GM21515 (cell line): ENCODE data around the gene TRMT6.

ENCODE experiments used
- ATAC-seq: cut with Tn5 transposase; IDR thresholded peaks from one replicate; pipeline ENCODE4 v1.9.1; 2021; ENCODE audit not compliant: unreplicated experiment

The TRMT6 gene

GRCh38 chr20:5949943-5950270 is 426 bp downstream of the TRMT6 start:
- no peak for ATAC-seq

- no peak for ATAC-seq
Measured at GRCh38 chr20:5947276-5947675, 3.1 kb downstream of the TRMT6 start.

- ATAC-seq = no peak
Measured at GRCh38 chr20:5945963-5946362, 4.4 kb downstream of the TRMT6 start.

- ATAC-seq = no peak
Measured at GRCh38 chr20:5938456-5939029, 11.8 kb downstream of the TRMT6 start.

DNA sequence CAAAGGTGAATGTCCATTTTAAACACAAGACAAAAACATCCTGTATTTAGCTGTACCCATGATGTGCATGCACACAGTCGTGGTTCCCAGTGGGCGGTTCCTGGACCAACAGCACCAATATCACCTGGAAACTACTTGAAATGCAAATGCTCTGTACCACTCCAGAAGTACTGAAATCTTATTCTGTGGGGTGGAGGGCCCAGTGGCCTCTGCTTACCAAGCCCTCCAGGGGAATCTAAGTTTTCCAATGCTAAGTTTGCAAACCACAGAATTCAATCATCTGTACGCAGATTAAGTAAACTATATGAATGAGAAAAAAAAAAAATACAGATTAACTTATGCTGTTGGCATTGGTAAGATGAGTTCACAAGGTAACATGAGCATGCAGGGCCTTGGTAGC is 14.1 kb downstream of the TRMT6 start:
- ATAC-seq = no peak

- no peak for ATAC-seq
Measured at GRCh38 chr20:5935384-5935783, 14.9 kb downstream of the TRMT6 start.

- ATAC-seq = peak; percentile 59
Measured at GRCh38 chr20:5933802-5934436, 16.4 kb downstream of the TRMT6 start.

DNA sequence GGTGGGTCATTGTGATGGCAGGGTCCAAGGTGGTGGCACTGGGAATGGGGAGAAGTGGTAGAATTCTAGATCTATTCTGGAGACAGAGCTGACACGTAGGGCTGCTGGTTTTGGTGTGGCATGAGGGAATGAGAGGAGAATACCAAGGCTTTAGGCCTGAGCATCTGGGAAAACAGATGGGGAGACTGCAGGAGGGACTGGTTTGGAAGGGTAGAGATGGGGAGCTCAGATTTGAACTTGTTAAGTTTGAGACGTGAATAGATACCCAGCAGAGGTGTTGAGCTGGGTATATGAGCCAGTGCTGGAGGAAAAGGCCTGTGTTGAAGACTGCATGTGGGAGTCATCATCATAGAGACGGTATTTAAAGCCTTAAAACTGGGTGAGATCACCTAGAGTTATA is 17.5 kb downstream of the TRMT6 start:
- ATAC-seq = no peak

GRCh38 chr20:5931411-5931810 is 18.9 kb downstream of the TRMT6 start:
- ATAC-seq = no peak

DNA sequence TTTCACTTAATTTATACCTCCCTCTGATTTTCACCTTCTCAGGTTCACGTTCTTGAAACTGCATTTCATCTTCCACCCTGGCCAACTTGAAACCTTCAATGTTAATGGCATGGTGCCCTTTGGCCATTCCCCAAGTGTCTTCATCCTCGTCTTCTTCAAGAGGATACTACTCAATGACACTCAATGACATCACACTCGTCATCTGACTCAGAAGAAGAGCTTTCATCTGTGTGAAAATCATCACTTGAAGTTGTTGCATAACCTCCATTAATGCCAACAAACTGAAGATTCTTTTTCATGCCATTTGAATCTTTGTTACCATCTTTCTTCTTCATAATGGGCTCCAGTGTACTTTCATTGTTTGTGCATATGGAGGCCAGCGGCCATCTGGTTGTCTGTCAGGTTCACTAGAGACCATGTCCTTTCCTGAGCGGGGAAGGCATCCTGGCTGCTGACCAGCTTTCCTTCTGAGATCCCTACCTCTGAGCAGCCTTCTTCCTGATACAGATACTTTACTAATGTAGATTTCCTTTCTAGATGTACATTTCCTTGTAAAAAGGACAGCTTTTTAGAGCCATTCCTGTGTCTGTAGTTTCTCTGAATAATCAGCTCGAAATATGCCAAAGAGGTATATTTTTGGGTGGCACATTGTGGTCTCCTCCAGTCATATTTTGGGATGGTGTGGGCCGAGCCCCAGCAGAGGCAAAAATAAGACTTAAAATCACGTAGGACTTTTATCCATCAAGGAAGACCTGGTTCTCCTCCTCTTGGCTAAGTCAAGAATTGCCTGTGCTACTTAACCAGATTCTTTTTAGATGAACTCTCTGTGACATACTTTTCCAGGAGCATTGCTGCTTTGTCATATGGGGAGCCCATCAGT is 21.3 kb downstream of the TRMT6 start:
- no peak for ATAC-seq

DNA sequence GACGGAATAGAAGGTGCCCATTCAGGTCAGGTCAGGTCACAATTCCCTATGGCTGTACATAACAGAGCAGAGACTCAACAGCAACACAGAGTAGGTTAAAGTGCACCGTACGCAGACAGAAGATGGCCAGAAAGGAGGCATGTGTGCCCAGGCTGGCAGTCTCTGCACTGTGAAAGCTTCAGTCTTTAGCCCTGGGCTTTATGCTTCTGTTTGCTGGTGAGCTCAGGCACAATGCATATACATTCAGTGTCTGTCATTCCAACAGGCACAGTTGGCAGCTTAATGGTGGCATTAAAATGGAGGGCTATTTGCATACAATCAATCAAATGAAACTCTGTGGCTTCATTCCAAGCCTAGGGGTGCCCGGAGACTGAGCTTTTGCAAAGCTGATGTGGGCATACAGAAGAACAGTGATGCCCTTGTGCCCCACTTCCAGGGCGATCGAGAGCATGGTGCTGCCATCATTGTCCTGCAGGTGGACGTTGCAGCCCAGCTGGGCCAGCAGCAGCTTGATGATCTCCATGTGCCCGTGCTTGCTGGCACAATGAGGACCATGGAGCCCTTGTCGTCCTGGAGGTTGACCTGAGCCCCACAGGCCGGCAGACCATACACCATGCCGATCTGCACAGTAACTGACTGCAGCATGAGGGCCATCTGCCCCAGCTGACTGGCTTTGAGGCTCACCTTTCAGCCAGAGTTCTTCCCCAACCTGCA is 22.4 kb downstream of the TRMT6 start:
- no peak for ATAC-seq

GRCh38 chr20:5925551-5925950 is 24.8 kb downstream of the TRMT6 start:
- ATAC-seq = no peak

GRCh38 chr20:5923493-5923892 is 26.8 kb downstream of the TRMT6 start:
- ATAC-seq = no peak

- no peak for ATAC-seq
Measured at GRCh38 chr20:5920581-5920980, 29.8 kb downstream of the TRMT6 start.

GRCh38 chr20:5919626-5920544 is 30.4 kb downstream of the TRMT6 start:
- no peak for ATAC-seq

- ATAC-seq = no peak
Measured at GRCh38 chr20:5918856-5919625, 31.3 kb downstream of the TRMT6 start.

- ATAC-seq = no peak
Measured at GRCh38 chr20:5914859-5915258, 35.5 kb downstream of the TRMT6 start.

DNA sequence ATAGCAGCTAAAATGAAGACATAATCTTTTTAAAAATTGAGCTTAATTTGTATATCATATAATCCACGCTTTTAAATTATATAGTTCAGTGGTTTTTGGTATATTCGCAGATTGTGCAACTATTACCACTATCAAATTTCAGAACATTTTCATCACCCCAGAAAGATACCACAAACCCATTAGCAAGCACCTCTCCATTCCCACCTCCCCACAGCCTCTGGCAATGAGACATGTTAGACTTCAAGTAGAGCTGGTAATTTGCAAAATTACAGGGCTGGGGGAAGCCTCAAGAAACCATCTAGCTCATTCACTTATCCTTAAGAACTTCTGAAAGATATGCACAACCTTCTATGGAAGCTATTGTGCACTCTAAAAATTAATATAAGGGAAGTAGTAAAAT is 37.2 kb downstream of the TRMT6 start:
- no peak for ATAC-seq

DNA sequence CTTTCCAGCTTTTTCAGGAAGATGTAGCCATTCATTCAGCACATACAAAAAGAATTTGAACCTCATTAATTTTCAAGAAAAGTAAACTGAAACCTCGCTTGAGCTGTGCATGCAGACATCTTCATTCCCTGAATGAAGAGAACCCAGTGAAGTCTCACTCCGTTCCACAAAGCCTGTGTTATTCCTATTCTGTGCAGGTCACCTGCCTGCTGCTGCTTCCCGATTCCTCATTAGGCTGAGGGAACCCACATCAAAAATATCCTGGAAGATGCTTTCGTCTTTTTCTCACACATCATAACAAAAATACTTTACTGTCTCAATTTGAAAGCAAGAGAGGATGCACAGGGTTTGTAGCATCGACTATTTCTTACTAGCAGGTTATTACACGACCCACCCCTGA is 40.1 kb downstream of the TRMT6 start:
- ATAC-seq = no peak

GRCh38 chr20:5908981-5909380 is 41.4 kb downstream of the TRMT6 start:
- no peak for ATAC-seq
